Hindlimb muscle (tissue), 1 donor: ENCODE measurements around the gene CRYBA4. TPM values are rescaled to one million over a fixed set of nuclear protein-coding genes. Genes with fewer than 3 reads are reported as not detected.

ENCODE experiments used
- DNase-seq: peaks from one replicate; pipeline ENCODE4 v3.0.0-alpha.2; 2013
- polyA plus RNA-seq: library from polyadenylated mRNA; unstranded; fragments of 120-200 nt; gene quantifications from one replicate; pipeline ENCODE4 v1.2.1, GENCODE V29; 2013; ENCODE audit not compliant: insufficient read length

Gene CRYBA4
- polyA plus RNA-seq = not detected

DNA sequence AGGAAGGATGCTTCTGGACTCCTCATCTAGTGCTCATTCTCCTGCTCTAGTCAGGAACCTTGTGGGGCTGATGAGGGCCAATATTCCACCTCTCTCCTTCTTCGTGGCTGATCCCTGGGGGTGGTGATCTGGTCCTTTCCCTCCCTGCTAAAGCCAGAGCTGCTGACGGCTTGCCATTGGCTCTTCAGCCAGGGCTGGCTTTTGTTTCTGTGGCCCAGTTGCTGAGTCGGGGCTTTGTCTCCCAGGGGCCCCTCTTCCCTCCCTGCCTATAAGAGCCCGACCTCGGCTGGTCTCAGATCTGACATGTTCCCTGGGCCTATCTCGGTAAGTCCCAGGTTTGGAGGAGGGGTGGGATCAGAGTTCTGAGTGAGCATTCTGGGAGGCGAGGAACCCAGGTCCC is at the start of gene CRYBA4:
Gene CRYBA4 (plus strand): TSS at position 301 of the 400 bp plus-strand sequence. CDS start 634 bp downstream, outside the sequence.
- DNase-seq = no peak

DNA sequence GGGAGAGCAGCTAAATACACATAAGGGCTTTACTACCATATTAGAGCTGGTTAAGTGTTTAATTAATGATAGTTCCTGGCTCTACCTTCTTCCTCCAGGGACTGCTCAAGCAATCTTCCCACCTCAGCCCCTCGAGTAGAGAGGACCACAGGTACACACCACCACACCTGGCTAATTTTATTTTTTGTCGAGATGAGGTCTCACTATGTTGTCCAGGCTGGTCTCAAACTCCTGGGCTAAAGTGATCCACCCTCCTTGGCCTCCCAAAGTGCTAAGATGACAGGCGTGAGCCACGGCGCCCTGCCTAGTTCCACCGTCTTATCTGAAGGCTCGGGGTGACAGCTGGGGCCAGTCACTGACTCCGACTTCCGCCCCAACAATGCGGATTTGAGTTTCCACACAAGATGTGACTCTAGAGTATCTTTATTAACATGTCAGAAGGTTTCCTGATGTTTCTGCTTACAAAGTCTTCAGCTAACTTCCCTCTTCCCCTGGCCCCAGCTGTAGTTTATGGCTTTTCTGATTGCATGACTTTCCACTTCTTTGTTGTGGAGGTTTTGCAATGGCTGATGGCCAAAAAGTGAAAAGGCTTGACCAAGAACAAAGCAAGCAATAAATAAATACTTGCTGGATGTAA is 48.6 kb upstream of the CRYBA4 start:
- no peak for DNase-seq

DNA sequence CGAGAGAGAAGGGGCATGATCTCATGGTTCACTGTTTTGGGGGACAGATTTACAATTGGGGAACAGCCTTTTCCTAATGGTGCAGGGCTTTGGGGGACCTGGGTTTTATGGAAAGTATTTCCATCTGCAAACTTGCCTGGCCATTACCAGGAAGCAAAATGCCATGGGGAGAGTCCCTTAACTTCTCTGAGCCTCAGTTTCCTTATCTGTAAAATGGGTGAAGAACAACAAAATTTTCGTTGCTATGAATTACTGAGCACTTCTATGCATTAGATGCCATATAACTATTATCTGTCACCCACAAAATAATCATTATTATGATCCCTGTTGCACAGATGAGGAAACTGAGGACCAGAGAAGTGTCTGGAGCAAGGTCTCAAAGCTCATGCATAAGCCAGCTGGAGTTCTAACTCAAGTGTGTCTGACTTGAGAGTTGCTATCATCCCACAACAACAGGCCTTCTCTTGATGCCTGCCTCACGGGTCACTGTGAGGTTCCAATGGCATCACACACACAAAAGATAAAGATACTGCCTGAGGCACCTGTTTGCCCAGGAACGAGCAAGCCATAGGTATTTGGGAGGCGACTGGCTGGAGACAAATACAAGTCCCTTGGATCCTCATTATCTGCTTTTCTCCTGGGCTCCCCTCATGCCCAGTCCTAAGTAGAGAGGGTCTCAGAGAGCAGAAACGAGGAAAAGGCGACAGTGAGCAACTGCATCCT is 47.6 kb upstream of the CRYBA4 start:
- DNase-seq = no peak

DNA sequence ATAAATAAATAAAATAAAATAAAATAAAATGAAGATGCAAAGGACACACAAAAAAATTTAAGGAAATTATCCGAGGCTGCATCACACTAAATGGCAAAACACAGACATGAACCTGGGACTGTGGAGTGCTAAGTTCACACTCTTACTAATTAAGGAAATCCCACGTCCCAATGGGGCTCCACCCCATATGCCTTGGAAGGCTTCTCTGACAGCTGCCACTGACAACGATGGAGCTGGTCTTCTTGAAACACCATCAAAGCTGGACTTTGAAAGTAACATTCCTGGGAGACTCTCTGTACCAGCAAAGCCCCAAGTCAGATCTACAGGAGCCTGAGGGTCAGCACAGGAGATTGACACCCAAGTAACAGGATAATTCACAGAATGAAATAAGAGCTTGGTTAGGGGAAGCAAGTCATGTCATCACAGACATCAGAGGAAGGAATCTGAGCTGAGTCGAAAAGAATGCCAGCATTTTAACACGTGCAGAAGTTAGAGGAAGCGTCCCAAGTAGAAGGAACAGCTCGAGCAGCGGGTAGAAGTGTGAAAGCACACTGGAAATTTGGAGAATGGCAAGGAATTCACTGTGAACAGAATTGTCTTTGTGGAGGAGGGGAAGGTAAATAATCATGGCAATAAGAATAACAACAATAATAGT is 45.6 kb upstream of the CRYBA4 start:
- DNase-seq = no peak

DNA sequence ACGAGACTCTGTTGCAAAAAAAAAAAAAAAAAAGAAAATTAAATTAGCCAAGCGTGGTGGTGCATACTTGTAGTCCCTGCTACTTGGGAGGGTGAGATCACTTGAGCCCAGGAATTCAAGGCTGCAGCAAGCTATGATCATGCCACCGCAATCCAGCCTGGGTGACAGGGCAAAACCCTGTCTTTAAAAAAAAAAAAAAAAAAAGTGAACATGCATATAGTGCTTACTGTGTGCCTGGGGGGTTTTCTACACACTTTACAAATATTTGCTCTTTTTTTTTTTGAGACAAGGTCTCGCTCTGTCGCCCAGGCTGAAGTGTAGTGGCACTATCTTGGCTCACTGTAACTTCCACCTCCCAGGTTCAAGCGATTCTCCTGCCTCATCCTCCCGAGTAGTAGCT is 44.7 kb upstream of the CRYBA4 start:
- DNase-seq = no peak

DNA sequence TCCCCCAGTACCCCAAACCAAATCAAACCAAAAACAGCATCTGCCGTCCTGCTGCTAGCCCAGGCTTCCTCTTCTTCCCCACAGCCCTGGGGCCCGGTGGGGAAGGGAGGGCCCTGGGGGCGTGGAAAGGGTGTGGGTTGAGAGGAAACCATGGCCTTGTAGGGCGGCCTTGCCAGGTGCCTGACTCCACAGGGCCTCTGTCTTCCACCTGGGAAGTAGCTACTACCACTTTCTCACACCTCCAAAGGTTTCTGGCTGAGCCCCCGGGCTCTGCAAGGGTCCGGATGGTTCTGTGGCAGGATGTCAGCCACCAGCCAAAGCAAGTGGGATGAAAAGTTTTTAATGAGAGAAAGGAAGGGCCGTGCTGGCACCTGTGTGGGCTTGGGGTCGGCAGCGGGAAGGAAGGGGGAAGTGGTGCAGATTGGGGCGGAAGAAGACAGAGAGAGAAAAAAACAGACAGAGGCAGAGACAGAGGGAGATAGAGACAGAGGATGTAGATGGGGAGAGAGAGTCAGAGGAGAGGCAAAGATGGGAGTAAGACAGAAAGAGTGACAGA is 42.4 kb upstream of the CRYBA4 start:
- no peak for DNase-seq

DNA sequence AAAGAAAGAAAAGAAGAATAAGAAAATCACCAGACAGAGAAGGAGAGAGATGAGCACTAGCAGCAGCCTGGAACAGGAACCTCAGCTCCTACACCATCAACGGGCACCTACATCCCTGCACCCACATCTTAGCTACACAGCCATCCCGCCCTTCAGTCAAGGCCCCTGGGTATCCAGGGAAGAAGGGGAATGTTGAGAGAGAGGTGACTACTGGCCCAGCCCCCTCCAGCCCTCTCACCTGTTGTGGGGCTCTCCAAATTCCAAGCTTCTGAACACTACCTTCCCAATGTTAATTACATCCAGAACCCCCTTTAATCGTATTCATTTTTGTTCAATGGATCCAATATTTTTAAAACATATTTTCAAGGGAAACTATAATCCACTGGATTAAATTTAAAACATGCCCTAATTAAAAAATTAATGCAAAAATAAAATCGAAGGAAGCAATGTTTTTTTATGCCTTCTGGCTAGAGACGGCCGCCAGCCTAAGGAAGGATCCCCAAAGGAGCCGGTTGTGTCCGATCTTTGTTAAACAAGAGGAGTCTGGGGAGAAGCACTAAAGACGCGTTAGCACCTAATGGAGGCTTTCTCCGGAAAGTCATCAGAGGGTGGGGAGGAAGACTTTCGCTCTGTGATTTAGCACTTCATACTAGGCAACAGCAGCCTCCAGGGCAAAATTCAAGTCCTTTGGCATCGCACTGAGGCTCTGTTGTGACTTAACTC is 41.4 kb upstream of the CRYBA4 start:
- no peak for DNase-seq

DNA sequence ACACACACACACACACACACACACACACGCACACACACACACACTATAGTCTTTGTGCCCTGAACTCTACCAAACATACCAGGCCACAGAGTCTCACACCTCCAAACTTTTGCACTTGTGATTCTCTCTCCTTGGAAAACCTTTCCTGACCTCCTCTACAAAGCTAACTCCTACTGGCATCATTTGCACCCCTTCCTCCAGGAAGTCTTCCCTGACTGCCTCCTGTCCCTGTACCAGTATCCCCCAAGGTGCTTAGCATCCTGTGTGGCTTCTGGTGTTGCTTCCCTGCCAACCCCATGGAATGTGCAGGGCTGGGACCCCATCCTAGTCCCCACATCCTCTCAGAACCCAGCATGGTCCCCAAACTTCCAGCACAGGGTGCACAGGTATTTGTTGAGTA is 40.7 kb upstream of the CRYBA4 start:
- DNase-seq = no peak

DNA sequence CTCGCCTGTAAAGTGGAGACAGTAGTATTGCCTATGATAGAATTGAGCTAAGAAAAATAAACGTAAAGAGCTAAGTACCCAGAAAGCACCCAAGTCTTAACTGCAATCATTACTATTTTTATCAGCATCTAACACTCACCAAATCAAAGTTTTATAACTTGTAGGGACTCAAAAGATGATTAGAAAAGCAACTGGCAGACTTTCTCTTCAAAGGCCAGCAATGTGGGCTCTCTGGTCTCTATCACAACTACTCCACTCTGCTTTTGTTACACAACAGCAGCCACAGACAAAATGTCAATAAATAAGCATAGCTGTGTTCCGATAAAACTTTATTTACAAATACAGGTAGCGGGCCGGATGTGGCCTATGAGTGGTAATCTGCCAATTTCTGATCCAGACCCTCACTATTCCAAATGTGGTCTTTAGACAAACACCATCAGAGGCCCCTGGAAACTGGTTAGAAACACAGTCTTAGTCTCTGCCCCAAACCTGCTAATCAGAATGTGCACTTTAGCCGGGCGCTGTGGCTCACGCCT is 40.1 kb upstream of the CRYBA4 start:
- DNase-seq = no peak

DNA sequence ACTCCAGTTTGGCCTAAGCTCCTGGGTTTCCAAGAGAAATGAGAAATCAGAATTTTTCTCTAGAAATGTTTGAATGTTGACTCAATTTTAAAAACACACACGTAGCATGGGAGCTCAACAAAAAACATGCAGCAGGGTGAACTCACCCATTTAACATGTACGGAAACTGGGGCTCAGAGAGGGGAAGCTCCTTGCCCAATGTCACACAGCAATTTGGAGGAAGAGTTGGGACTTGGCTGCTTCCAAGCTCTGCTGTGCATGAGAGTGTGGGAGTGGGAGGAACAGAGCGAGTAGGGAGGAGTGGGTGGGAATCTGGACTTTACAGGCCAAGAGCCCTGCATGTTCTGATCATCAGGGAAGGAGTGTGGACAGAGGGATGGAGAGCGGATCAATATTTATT is 37.8 kb upstream of the CRYBA4 start:
- no peak for DNase-seq

DNA sequence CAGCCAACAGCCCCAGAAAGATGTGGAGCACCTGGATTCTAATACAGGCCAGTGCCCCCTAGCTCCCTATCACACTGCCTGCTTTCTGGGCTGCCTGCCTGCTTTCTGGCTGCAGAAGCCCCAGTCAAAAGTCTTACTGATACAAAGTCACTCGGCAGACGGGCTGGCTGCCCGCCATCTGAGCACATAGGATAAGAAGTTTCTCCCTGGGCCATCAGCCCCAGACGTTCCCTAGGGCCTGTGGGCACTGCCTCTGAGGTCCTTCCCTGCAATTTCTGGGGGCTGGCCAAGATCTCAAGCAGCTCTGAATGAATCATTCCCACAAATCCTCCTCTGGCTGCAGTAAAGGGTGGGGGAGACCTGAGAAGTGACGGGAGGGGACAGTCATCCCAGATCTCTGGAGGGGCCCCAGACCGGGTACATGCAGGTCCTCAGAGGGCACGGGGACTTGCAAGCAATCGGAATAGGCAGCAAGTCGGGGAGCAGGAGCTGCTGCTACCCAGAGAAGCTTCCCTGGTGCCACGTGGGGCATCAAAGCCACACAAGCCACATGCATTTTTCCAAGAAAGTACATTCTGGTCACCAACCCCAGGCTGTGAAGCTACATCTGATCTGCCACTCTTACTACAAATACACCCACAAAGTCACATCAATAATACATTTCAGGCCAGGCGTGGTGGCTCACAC is 36.5 kb upstream of the CRYBA4 start:
- no peak for DNase-seq

DNA sequence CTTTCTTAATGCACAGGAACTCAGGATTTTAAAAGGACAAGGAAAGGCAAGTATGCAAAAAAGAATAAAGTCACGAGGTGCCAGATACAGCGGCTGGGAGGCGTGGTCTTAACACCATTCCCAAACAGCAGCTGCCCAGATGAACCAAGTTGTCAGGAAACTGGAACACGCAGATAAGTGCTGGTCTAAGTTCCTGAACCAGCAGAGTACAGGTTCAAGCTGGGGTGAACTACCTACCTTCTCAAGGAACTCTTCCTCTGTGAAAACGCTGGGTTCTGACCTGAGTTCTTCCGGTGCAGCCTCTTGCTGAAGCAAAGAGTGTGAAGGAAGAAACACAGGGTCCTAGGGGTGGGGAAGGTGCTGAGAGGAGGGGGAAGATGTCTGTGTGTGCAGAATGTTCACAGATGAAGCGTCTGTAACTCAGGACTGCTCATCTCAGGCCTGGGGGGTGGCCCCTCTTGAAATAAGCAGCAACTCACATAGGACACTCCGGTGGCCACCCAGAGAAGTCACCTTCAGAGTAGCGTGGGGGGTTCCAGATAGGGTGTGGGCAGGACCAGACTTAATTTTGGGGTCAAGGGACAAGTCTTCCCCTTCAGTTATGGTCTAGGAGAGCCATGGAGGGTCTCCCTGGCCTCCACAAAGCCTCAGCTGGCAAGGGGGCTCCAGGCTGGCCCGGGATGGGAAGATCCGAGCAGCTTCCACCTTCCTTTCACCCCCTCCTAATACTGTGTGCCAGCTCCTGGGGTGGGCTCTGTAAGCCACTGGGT is 35.0 kb upstream of the CRYBA4 start:
- DNase-seq = no peak

DNA sequence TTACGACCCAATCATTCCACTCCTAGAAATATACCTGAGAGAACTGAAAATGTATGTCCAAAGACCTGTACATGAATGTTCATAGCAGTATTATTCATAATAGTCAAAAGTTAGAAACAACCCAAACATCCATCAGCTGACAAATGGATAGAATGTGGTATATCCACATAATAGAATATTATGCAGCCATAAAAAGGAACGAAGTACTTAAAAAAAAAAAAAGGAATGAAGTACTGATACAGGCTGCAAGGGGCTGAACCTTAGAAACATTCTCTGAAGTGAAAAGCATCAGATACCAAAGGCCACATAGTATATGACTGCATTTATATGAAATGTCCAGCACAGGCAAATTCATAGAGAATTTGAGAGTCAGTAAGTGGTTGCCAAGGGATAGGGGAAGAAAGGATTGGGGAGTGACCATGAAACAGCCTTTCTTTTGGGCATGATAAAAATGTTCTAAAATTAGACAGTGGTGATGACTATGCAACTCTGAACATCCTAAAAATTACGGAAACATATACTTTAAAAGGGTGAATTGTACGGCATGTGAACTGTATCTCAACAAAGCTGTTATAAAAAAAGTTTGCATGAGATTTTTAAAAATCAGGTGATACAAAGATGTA is 33.7 kb upstream of the CRYBA4 start:
- no peak for DNase-seq

DNA sequence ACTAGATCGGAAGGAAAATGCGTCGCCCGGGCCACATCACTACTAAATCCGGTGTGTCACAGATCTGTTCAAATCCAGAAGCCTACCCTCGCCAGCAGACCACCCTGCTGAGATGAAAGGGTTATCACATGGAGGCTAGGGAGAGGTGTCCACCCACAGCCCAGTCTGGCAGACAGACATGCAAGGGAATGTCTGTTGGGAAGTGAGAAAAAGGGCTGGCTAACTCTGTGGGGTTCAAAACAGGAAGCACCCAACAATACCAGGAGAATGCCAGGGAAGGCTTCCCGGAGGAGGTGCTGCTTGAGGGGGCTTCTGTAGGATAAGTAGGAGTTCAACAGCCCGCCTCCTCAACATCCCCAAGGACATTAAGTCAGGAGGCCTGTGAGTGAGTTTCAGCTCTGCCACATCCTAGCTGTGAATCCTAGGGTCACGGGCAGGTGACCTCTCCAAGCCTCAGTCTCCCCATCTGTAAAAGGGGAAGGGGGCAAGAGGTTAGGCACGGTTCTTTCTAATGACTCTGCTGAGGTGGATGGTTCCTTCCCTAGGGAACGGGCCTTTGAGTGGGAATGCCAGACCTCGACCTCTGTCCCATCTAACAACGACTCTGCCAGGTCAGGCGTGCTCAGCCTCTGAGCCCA is 32.9 kb upstream of the CRYBA4 start:
- no peak for DNase-seq

DNA sequence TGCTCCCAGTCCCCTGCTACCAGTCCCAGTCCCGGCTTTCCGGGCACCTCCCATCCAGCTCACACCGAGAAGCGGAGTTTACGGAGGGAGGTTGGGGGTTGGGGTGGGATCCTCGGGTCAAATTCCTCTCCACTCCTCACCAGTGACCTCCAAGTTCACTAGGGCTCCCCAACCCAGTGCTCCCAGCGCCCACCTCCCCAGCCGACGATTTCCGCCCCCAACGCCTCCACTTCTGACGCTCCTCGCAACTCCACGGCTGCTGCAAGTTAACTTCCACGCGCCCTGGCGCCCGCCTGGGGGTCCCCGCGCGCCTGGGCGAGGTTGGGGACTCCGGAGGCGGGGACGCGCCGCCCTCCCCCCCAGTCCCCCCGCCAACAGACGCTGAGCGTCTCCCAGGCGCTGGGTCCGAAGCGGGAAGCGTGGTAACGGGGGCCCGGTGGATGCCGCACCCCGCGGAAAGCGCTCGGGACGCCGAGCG is 32.4 kb upstream of the CRYBA4 start:
- DNase-seq = no peak

DNA sequence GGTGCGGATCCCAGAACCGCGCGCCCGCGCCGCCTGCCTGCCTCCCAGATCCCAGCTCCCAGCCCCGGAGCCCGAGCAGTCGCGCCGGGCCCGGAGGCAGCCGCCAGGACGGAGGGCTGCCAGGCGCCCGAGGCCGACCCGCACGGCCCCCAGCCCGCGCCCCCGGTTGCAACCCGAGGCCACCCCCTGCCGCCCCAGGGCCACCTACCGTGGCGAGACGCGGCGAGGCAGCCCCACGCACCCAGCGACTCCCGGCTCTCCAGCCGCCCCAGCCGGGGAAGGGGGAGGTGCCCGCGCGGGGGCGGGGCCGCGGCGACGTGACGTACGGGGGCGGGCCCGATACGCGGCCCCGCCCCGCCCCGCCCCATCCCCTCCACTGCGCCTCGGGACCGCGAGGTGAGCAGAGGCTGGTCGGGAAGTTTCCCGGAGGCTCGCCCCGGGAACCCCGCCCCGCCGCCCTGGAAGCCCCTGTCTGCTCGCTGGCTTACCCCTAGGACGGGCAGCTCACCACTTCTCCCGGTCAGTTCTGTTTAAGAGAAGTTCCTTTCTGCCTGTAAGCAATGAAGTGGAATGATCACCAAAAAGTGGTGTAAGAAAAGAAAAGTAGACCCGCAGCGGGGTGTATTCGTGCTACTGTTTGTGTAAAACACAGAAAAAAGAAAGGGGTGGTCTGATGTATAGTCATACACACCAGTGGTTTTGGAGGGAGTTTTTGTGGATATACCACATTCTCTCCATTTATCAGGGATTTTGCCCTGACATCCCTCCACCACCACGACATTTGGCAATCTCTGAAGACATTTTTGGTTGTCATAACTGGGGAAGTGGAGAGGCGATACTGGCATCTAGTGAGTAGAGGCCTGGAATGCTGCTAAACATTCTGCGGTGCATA is 31.7 kb upstream of the CRYBA4 start, which contains the start of gene TPST2:
Gene TPST2 (minus strand): TSS at position 288 of the 892 bp plus-strand sequence. CDS start 48,502 bp downstream, outside the sequence.
- DNase-seq = peak; percentile 82

DNA sequence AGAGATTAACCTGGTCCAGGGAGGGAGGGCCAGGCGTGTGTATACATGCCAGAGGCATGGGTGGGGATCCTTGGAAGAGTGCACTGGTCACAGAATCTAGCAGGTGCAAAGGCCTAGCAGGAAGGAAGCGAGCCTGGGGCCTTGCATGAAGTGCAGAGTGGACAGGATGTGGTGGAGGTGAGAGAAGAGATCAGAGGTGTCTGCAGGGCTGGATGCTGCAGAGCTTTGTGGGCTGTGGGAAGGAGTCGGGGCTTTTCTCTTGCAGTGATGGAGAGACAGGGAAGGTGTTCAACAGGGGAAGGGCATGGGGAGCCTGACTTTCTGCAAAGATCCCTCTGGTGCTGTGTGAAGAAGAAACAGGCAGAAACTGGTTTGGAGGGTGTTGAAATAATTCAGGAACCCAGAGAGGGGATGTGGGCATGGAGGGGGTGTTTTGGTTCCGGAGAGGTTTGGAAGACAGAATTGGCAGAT is 29.3 kb upstream of the CRYBA4 start:
- no peak for DNase-seq

DNA sequence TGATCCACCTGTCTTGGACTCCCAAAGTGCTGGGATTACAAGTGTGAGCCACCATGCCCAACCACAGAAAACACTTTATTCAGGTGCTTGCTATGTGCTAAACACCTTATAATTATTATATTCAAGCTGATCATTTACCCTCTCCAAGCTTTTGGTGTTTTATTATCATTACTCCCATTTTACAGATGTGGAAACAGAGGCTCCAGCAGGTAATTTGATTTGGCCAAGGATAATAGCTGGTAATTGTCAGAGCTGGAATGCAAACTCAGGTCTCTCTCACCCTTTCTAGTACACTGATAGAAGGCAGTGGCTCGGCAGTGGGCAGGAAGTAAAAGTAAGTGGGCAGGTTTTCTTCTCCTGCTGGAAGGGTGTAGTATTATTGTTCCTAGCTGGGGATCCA is 28.0 kb upstream of the CRYBA4 start:
- no peak for DNase-seq

DNA sequence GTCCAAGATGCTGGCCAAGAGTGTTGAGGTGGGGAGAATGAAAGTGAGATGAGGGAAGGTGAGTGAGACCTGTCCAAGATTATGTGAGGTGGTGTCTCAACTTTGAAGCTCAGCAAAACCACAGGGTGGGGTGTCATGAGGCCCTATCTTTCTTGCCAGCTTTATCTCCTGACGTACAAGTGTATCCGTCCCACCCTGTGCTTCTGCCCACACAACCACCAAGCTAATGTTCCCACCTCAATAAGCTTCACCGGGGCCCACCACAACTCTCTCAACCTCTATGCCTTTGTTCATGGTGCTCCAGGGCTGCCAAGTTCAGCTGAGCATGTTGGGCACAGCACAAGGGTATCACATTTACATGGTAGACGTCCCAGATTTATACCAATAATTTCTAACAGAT is 24.7 kb upstream of the CRYBA4 start:
- DNase-seq = no peak
